K562 (cell line): ENCODE measurements around the gene RHEBL1. TPM values are rescaled to one million over a fixed set of nuclear protein-coding genes. Genes with fewer than 3 reads are reported as not detected.

Source experiments
- DDX20 ChIP-seq: fragments of 450-650 bp; IDR thresholded peaks from 2 replicates; pipeline ENCODE4 v1.6.1; 2016; ENCODE audit warnings: missing genetic modification characterization, low read depth, mild to moderate bottlenecking, missing compliant biosample characterization, moderate library complexity
- RBM25 ChIP-seq: fragments of 200-400 bp; formaldehyde crosslinking; IDR thresholded peaks from 2 replicates; pipeline ENCODE4 v1.6.1; 2018; ENCODE audit warnings: low read length, low read depth, moderate library complexity; ENCODE audit not compliant: severe bottlenecking
- polyA plus RNA-seq, 8 experiments: library from polyadenylated mRNA; depleted of rRNA in 4 of 8; stranded (reverse) in 5 of 8; unstranded in 3 of 8; fragments of >200 nt; fragmentation: Nextera tagmentation in 2 of 8; fragmentation: Illumina TruSeq in 1 of 8; extraction: Ambion mirVana in 2 of 8; extraction: Trizol in 1 of 8; gene quantifications; 2 replicates each; pipeline versions ENCODE4 v1.2.1 to v1.2.3, GENCODE V29; 2011 to 2014; ENCODE audit warnings: inconsistent platforms in 1 of 8, missing spikeins in 1 of 8
- total RNA-seq, 7 experiments: library from RNA; depleted of rRNA in 6 of 7; stranded (reverse); fragments of >200 nt in 6 of 7; fragmentation: Illumina TruSeq in 2 of 7; extraction: Trizol in 2 of 7; gene quantifications; 2 replicates each; pipeline versions ENCODE4 v1.2.1 to v1.2.3, GENCODE V29; 2011 to 2021; ENCODE audit warnings: low replicate concordance in 1 of 7
- TF ChIP-seq, protein P1 (sequence below): fragments of 250-450 bp; sonication (Bioruptor Pico); IDR thresholded peaks from 2 replicates; pipeline ENCODE4 v1.6.1; 2021; ENCODE audit warnings: mild to moderate bottlenecking
- TF ChIP-seq, protein P2 (sequence below): fragments of 450-650 bp; IDR thresholded peaks from 2 replicates; pipeline ENCODE4 v1.6.1; 2017; ENCODE audit warnings: antibody characterized with exemption, mild to moderate bottlenecking
- TF ChIP-seq, protein P3 (sequence below): fragments of 450-650 bp; IDR thresholded peaks from 2 replicates; pipeline ENCODE4 v1.6.1; 2016; ENCODE audit warnings: mild to moderate bottlenecking

RHEBL1 gene
- total and polyA plus RNA-seq, 9 of the 15 experiments (the other 6 are each of a cell fraction or from before 2014, with no cell fraction given) = 4.3 to 36.1 (median 8.2) TPM

DNA sequence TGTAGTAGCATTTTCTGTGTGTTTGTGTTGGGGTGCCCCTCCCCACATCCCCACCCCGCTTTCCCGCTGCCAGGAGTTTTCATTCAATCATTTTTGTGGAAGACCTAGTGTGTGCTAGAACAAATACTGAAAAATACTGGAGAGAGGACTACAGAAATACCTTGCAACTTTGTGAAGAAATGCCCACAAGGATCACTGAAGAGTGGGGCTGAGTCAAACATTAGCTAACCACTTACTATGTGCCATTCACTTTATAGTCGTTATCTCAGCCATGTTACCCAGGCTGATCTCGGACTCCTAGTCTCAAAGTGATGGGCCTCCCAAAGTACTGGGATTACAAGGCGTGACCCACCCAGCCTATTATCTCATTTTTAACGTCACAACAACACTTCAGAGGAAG, 41.4 kb upstream of the RHEBL1 start (continued):
- TF ChIP-seq DDX20 (no peak), RBM25 (peak; percentile 50)
- TF ChIP-seq, protein P1, sequence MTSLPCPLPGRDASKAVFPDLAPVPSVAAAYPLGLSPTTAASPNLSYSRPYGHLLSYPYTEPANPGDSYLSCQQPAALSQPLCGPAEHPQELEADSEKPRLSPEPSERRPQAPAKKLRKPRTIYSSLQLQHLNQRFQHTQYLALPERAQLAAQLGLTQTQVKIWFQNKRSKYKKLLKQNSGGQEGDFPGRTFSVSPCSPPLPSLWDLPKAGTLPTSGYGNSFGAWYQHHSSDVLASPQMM (CRISPR knock-in tag) = no peak
- TF ChIP-seq, protein P2, sequence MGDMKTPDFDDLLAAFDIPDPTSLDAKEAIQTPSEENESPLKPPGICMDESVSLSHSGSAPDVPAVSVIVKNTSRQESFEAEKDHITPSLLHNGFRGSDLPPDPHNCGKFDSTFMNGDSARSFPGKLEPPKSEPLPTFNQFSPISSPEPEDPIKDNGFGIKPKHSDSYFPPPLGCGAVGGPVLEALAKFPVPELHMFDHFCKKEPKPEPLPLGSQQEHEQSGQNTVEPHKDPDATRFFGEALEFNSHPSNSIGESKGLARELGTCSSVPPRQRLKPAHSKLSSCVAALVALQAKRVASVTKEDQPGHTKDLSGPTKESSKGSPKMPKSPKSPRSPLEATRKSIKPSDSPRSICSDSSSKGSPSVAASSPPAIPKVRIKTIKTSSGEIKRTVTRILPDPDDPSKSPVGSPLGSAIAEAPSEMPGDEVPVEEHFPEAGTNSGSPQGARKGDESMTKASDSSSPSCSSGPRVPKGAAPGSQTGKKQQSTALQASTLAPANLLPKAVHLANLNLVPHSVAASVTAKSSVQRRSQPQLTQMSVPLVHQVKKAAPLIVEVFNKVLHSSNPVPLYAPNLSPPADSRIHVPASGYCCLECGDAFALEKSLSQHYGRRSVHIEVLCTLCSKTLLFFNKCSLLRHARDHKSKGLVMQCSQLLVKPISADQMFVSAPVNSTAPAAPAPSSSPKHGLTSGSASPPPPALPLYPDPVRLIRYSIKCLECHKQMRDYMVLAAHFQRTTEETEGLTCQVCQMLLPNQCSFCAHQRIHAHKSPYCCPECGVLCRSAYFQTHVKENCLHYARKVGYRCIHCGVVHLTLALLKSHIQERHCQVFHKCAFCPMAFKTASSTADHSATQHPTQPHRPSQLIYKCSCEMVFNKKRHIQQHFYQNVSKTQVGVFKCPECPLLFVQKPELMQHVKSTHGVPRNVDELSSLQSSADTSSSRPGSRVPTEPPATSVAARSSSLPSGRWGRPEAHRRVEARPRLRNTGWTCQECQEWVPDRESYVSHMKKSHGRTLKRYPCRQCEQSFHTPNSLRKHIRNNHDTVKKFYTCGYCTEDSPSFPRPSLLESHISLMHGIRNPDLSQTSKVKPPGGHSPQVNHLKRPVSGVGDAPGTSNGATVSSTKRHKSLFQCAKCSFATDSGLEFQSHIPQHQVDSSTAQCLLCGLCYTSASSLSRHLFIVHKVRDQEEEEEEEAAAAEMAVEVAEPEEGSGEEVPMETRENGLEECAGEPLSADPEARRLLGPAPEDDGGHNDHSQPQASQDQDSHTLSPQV = peak; percentile 42
- TF ChIP-seq, protein P3, sequence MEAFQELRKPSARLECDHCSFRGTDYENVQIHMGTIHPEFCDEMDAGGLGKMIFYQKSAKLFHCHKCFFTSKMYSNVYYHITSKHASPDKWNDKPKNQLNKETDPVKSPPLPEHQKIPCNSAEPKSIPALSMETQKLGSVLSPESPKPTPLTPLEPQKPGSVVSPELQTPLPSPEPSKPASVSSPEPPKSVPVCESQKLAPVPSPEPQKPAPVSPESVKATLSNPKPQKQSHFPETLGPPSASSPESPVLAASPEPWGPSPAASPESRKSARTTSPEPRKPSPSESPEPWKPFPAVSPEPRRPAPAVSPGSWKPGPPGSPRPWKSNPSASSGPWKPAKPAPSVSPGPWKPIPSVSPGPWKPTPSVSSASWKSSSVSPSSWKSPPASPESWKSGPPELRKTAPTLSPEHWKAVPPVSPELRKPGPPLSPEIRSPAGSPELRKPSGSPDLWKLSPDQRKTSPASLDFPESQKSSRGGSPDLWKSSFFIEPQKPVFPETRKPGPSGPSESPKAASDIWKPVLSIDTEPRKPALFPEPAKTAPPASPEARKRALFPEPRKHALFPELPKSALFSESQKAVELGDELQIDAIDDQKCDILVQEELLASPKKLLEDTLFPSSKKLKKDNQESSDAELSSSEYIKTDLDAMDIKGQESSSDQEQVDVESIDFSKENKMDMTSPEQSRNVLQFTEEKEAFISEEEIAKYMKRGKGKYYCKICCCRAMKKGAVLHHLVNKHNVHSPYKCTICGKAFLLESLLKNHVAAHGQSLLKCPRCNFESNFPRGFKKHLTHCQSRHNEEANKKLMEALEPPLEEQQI = no peak
